ENCODE data around the gene STRA6.

DNA sequence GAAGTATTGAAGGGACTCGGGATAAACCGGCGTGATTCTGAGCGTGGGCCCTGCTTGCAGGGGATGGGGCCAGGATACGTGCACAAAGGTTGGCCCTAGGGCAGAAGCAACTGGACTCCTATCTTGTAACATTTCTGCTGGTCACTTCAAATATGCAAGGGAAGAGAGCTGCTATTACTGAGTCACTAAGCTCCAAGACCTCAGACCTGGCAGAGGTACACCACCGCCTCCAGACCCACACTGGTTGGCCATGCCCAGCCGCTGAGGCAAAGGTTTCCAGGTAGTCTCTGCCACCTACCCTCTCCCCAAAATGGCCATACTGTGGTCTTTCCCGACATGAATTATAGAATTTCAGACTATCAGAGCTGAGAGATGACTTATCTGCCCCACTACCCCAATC, 13.4 kb upstream of the STRA6 start:
- TF ChIP-seq POLR2A (IDR thresholded peaks at IDR 0.05) (no peak), CTCF (IDR thresholded peaks at IDR 0.05) (no peak), POLR2AphosphoS5 (IDR thresholded peaks at IDR 0.05) (no peak)

Measured in breast epithelium (tissue), 3 donors.